Suprapubic skin (tissue), 4 donors: ENCODE measurements around the gene CACNB4. TPM values are rescaled to one million over a fixed set of nuclear protein-coding genes. Genes with fewer than 3 reads are reported as not detected.
"Not testable (repeated sequence)": the region's sequence is repeated elsewhere in the genome, so short reads cannot be mapped to it uniquely, and the experiment has no call there.

Source experiments
- DNase-seq, 2 donors: peaks; one replicate each; pipeline ENCODE4 v3.0.0-alpha.2; 2019; ENCODE audit warnings: low spot score in 2 of 2
- H3K27ac ChIP-seq: fragments of 200-600 bp; sonication (generic); one replicate; pipeline ENCODE4 v1.5.1; 2019
- H3K27me3 ChIP-seq: fragments of 200-600 bp; sonication (generic); one replicate; pipeline ENCODE4 v1.5.1; 2019
- H3K36me3 ChIP-seq: fragments of 200-600 bp; sonication (generic); one replicate; pipeline ENCODE4 v1.5.1; 2019
- H3K4me1 ChIP-seq: fragments of 200-600 bp; sonication (generic); one replicate; pipeline ENCODE4 v1.5.1; 2019
- H3K4me3 ChIP-seq: fragments of 200-600 bp; sonication (generic); one replicate; pipeline ENCODE4 v1.5.1; 2019; ENCODE audit warnings: mild to moderate bottlenecking
- H3K9me3 ChIP-seq: fragments of 200-600 bp; sonication (generic); one replicate; pipeline ENCODE4 v1.5.1; 2019
- CTCF ChIP-seq, 2 donors: fragments of 200-600 bp in 1 of 2; fragments of 450-650 bp in 1 of 2; sonication (generic) in 1 of 2; IDR thresholded peaks; one replicate each; pipeline ENCODE4 v1.5.1; 2016 to 2019; ENCODE audit warnings: antibody characterized with exemption in 2 of 2, mild to moderate bottlenecking in 1 of 2, moderate library complexity in 1 of 2
- EP300 ChIP-seq: sonication (generic); formaldehyde crosslinking; IDR thresholded peaks from one replicate; pipeline ENCODE4 v1.6.1; 2017; ENCODE audit warnings: antibody characterized with exemption
- POLR2A ChIP-seq, 2 donors: fragments of 450-650 bp; IDR thresholded peaks; one replicate each; pipeline ENCODE4 v1.6.1; 2017; ENCODE audit warnings: antibody characterized with exemption in 2 of 2, mild to moderate bottlenecking in 2 of 2, moderate library complexity in 2 of 2
- POLR2AphosphoS5 ChIP-seq, 3 donors: sonication (generic); formaldehyde crosslinking; IDR thresholded peaks; one replicate each; pipeline ENCODE4 v1.6.1; 2017; ENCODE audit warnings: antibody characterized with exemption in 3 of 3
- WGBS: methylation state at CpG from one replicate; pipeline ENCODE4 v1.1.5; 2018; 5-methylcytosine and 5-hydroxymethylcytosine counted together
- total RNA-seq, 4 donors: library from RNA; depleted of rRNA; stranded (reverse); fragments of >200 nt; gene quantifications; one replicate each; pipeline ENCODE4 v1.1.0, GENCODE V29; 2016

Gene CACNB4
- total RNA-seq, 4 donors from 2014 or later, result 7.6 to 14.5 (median 10.7) TPM

DNA sequence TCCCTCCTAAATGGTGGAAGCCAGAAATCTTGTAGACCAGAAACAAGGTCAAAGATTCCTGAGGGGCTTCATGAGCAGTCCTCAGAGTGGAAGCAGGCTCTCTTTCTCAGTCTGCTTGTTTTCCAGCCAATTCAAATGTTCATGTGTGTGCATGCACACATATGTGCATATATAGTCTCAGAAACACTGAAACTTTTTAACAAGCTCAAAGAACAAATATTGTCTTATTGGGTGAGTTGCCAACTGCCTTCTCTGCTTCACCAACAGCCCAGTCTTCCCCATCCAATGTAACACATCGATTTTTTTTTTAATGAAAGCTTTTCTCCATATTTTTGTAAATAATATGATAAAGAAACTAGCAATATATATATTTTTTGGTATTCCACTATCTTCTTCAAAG, 3.7 kb downstream of the CACNB4 start:
- H3K36me3 ChIP-seq, result no peaks in the 10 kb centered on the region
- no peak for DNase-seq
- H3K4me1 ChIP-seq, result peaks cover 35% of the 10 kb centered on the region
- H3K27ac ChIP-seq, result no peak overlapping the region
- 83% methylated on average over 1 of the region's 1 CpG for WGBS
- peaks cover 19% of the 10 kb centered on the region for H3K27me3 ChIP-seq
- H3K4me3 ChIP-seq, result no peak overlapping the region
- TF ChIP-seq CTCF (IDR thresholded peaks at IDR 0.05) (no peak), POLR2AphosphoS5 (IDR thresholded peaks at IDR 0.05) (no peak), POLR2A (IDR thresholded peaks at IDR 0.05) (no peak), EP300 (no peak)
- no peaks in the 10 kb centered on the region for H3K9me3 ChIP-seq

- H3K27me3 ChIP-seq, result peaks cover 9% of the 10 kb centered on the region
- no peaks in the 10 kb centered on the region for H3K36me3 ChIP-seq
- DNase-seq, result no peak
- H3K4me3 ChIP-seq, result no peak overlapping the region
- H3K27ac ChIP-seq, result no peak overlapping the region
- no peaks in the 10 kb centered on the region for H3K9me3 ChIP-seq
- TF ChIP-seq POLR2A (IDR thresholded peaks at IDR 0.05) (no peak), EP300 (no peak), CTCF (IDR thresholded peaks at IDR 0.05) (no peak), POLR2AphosphoS5 (IDR thresholded peaks at IDR 0.05) (no peak)
- 86% methylated on average over 2 of the region's 2 CpGs for WGBS
- H3K4me1 ChIP-seq, result peaks cover 26% of the 10 kb centered on the region
Measured at GRCh38 chr2:152094014-152094413, 4.8 kb downstream of the CACNB4 start.

DNA sequence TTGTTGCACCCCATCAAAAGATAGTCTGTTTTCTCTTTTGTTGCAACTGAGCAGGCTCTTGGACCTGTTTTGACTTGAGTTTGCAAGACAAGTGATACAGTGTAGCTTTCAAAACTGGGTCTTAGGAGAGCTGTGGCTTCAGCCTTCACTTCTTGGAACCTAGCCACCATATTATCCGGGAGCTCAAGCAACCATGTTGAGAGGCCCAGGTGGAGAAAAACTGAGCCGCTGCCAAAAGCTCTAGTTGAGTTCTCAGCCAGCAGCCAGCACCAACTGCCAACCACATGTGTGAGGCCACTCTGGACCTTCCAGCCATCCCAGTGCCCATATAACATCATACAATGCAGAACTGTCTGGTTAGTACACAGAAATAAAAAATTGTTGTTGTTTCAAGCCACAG, 5.4 kb downstream of the CACNB4 start:
- no peak for TF ChIP-seq POLR2A (IDR thresholded peaks at IDR 0.05)
- no peak for TF ChIP-seq CTCF (IDR thresholded peaks at IDR 0.05)
- TF ChIP-seq EP300, result no peak
- TF ChIP-seq POLR2AphosphoS5 (IDR thresholded peaks at IDR 0.05), result no peak
- H3K27ac ChIP-seq, result no peak overlapping the region
- no peak overlapping the region for H3K4me3 ChIP-seq
- peaks cover 20% of the 10 kb centered on the region for H3K4me1 ChIP-seq
- peaks cover 4% of the 10 kb centered on the region for H3K27me3 ChIP-seq
- no peaks in the 10 kb centered on the region for H3K9me3 ChIP-seq
- 47% methylated on average over 2 of the region's 2 CpGs for WGBS
- DNase-seq, result no peak
- H3K36me3 ChIP-seq, result no peaks in the 10 kb centered on the region

DNA sequence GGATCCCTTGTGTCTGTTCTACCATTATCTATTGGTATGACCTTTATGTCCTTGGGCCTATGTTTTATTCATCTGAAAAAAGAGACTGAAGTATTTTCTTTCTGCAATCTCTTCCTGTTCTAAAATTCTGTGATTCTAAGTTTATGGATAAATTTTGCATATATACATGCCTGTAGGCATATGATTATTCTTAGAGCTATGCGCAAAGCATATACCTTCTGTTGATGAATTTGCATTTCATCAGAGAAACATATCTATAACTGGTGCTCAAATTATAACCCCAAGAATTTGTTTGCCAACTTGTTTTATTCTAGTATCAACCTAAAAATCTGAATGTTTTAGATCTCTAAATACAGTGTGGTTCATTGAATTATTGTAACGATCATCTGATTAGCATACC, 6.7 kb downstream of the CACNB4 start:
- Histone ChIP-seq H3K4me1 (peaks cover 7% of the 10 kb centered on the region), H3K27me3 (no peaks in the 10 kb centered on the region), H3K9me3 (no peaks in the 10 kb centered on the region), H3K4me3 (no peak overlapping the region), H3K36me3 (no peaks in the 10 kb centered on the region), H3K27ac (no peak overlapping the region)
- 83% methylated on average over 2 of the region's 2 CpGs for WGBS
- no peak for DNase-seq
- no peak for TF ChIP-seq POLR2AphosphoS5 (IDR thresholded peaks at IDR 0.05)
- TF ChIP-seq CTCF (IDR thresholded peaks at IDR 0.05), result no peak
- TF ChIP-seq POLR2A (IDR thresholded peaks at IDR 0.05), result no peak
- no peak for TF ChIP-seq EP300

DNA sequence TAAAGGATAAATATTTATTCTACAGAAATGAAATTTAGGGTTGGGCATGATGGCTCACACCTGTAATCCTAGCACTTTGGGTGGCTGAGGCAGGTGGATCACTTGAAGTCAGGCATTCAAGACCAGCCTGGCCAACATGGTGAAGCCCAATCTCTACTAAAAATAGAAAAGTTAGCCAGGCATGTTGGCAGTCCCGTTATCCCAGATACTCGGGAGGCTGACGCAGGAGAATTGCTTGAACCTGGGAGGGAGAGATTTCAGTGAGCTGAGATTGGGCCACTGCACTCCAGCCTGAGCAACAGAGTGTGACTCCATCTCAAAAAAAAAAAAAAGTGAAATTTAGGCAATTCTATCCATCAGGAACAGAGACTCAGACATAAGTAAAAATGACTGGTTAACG, 8.1 kb downstream of the CACNB4 start:
- H3K27me3 ChIP-seq, H3K36me3 ChIP-seq, H3K9me3 ChIP-seq, H3K4me3 ChIP-seq, H3K27ac ChIP-seq, DNase-seq, H3K4me1 ChIP-seq: not testable (repeated sequence)
- WGBS, result 89% methylated on average over 4 of the region's 4 CpGs

- no peak for TF ChIP-seq POLR2AphosphoS5 (IDR thresholded peaks at IDR 0.05)
- TF ChIP-seq CTCF (IDR thresholded peaks at IDR 0.05), result no peak
- TF ChIP-seq EP300, result no peak
- TF ChIP-seq POLR2A (IDR thresholded peaks at IDR 0.05), result no peak
- Histone ChIP-seq H3K27me3 (no peaks in the 10 kb centered on the region), H3K36me3 (no peaks in the 10 kb centered on the region), H3K9me3 (no peaks in the 10 kb centered on the region), H3K4me1 (peaks cover 4% of the 10 kb centered on the region), H3K27ac (no peak overlapping the region), H3K4me3 (no peak overlapping the region)
- WGBS, result 50% methylated on average over 2 of the region's 2 CpGs
- no peak for DNase-seq
Measured at GRCh38 chr2:152089238-152089637, 9.6 kb downstream of the CACNB4 start.
